T-cell (primary cell): ENCODE measurements around the gene CTDSPL. TPM values are rescaled to one million over a fixed set of nuclear protein-coding genes. Genes with fewer than 3 reads are reported as not detected.

Experiments used
- ATAC-seq, 4 experiments: fragments of 200-7000 bp in 3 of 4; fragments of 150-1000 bp in 1 of 4; cut with Tn5 transposase; replicated peaks in 1 of 4; 1 replicate in 3 of 4; 2 replicates in 1 of 4; pipeline ENCODE4 v1.10.0; 2021; ENCODE audit warnings: moderate library complexity in 3 of 4, mild to moderate bottlenecking in 2 of 4, moderate number of reproducible peaks in 1 of 4
- CTCF ChIA-PET, 2 donors: fragments of 300-600 bp; sonication (Branson Sonifier 250); formaldehyde crosslinking; loops; one replicate each; lab custom pipeline; 2022; ENCODE audit warnings: antibody characterized with exemption in 2 of 2; lab: Charles Lee
- POLR2A ChIA-PET, 2 donors: fragments of 300-600 bp; sonication (Branson Sonifier 250); formaldehyde crosslinking; loops; one replicate each; lab custom pipeline; 2022; ENCODE audit warnings: antibody characterized with exemption in 2 of 2; lab: Charles Lee
- DNase-seq, 35 experiments: peaks; one replicate each; pipeline versions ENCODE4 v3.0.0 to v3.0.0-alpha.2; 2013 to 2023
- H3K27ac ChIP-seq: one replicate; pipeline ENCODE4 v1.5.1; 2013; ENCODE audit warnings: low read length
- H3K27me3 ChIP-seq, 2 experiments: replicated peaks in 1 of 2; 1 replicate in 1 of 2; 2 replicates in 1 of 2; pipeline versions ENCODE4 v1.6.1 to v1.7.0; 2013; ENCODE audit warnings: low read length in 1 of 2, mixed read lengths in 1 of 2; ENCODE audit not compliant: control insufficient read depth in 2 of 2, insufficient read depth in 2 of 2; ENCODE audit errors: extremely low read depth in 1 of 2
- H3K36me3 ChIP-seq, 2 donors: 1 replicate in 1 of 2; 2 replicates in 1 of 2; pipeline versions ENCODE4 v1.6.1 to v1.7.0; 2013; ENCODE audit warnings: low read length in 1 of 2; ENCODE audit not compliant: control insufficient read depth in 2 of 2, insufficient read depth in 1 of 2; ENCODE audit errors: extremely low read depth in 1 of 2
- H3K4me1 ChIP-seq, 2 experiments: 1 replicate in 1 of 2; 2 replicates in 1 of 2; pipeline versions ENCODE4 v1.6.1 to v1.7.0; 2013; ENCODE audit warnings: low read length in 2 of 2, mixed read lengths in 1 of 2; ENCODE audit not compliant: insufficient read depth in 2 of 2, control insufficient read depth in 1 of 2; ENCODE audit errors: extremely low read depth in 1 of 2
- H3K4me3 ChIP-seq, 2 donors: 1 replicate in 1 of 2; 2 replicates in 1 of 2; pipeline versions ENCODE4 v1.5.1 to v1.7.0; 2013; ENCODE audit warnings: mild to moderate bottlenecking in 2 of 2, low read length in 1 of 2, moderate library complexity in 1 of 2; ENCODE audit not compliant: control insufficient read depth in 1 of 2; ENCODE audit errors: extremely low read depth in 1 of 2
- H3K9me3 ChIP-seq: 2 replicates; pipeline ENCODE4 v1.7.0; 2013
- H3K27ac Mint-ChIP-seq, 2 donors: one replicate each; pipeline ENCODE4 v1.8.0; 2020 to 2021; ENCODE audit warnings: mild to moderate bottlenecking in 2 of 2, mixed read lengths in 2 of 2
- H3K27me3 Mint-ChIP-seq, 2 donors: one replicate each; pipeline ENCODE4 v1.8.0; 2021 to 2022; ENCODE audit warnings: mixed read lengths in 2 of 2
- H3K36me3 Mint-ChIP-seq: one replicate; pipeline ENCODE4 v1.8.0; 2021; ENCODE audit warnings: mixed read lengths
- H3K4me1 Mint-ChIP-seq, 3 donors: one replicate each; pipeline ENCODE4 v1.8.0; 2020 to 2022; ENCODE audit warnings: mixed read lengths in 3 of 3, mild to moderate bottlenecking in 1 of 3
- H3K4me3 Mint-ChIP-seq, 3 donors: one replicate each; pipeline ENCODE4 v1.8.0; 2020 to 2022; ENCODE audit warnings: mild to moderate bottlenecking in 3 of 3, mixed read lengths in 3 of 3, moderate library complexity in 3 of 3
- H3K9me3 Mint-ChIP-seq, 3 donors: one replicate each; pipeline ENCODE4 v1.8.0; 2020 to 2022; ENCODE audit warnings: mixed read lengths in 3 of 3
- WGBS: methylation state at CpG from one replicate; pipeline ENCODE4 v1.1.5; 2013; ENCODE audit warnings: missing lambda C conversion rate; ENCODE audit not compliant: insufficient coverage; 5-methylcytosine and 5-hydroxymethylcytosine counted together
- total RNA-seq, 35 experiments: library from RNA in 6 of 35; stranded (reverse) in 6 of 35; fragments of 120-200 nt in 1 of 35; gene quantifications; one replicate each; pipeline versions ENCODE4 v1.2.1 to v1.2.4 and lab custom pipeline; 2013 to 2026

Gene CTDSPL
- total RNA-seq, 5 donors from 2014 or later (not counting 1 experiment from before 2014, with no cell fraction given): 0.54 to 2.5 (median 2.0) TPM

DNA sequence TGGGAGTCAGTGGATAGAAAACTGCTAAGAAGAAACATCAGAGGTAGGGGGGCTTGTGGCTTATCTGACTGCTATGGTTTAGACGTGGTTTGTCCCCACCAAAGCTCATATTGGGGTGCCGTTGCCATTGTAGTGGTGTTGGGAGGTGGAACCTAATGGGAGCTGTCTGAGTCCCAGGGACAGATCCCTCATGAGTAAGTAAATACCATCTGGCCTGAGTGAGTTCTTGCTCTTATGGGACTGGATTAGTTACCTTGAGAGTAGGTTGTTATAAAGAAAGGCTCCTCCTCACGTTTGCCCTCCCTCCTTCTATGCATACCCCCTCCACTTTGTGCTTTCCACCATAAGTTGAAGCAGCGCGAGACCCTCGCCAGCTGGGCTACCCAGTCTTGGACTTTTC lies 75.5 kb downstream of the CTDSPL start:
- H3K9me3 Mint-ChIP-seq: no peaks in the 10 kb centered on the region
- 64% methylated on average over 5 of the region's 6 CpGs for WGBS
- POLR2A ChIA-PET: interaction anchor here in 1 of 2 donors (0.6 kb wide), 1 partner anchor 30 kb away, joined by 5 read pairs; no protein-coding TSS in a partner anchor
- no peak overlapping the region for H3K27ac Mint-ChIP-seq
- Histone ChIP-seq H3K27me3 (peaks cover 0 to 3% of the 10 kb centered on the region in 2 experiments), H3K36me3 (no peaks in the 10 kb centered on the region), H3K9me3 (no peaks in the 10 kb centered on the region), H3K4me3 (no peak overlapping the region), H3K4me1 (no peaks in the 10 kb centered on the region), H3K27ac (no peak overlapping the region)
- no peak for ATAC-seq
- CTCF ChIA-PET: no interaction called here
- no peak for DNase-seq
- no peaks in the 10 kb centered on the region for H3K4me1 Mint-ChIP-seq
- no peaks in the 10 kb centered on the region for H3K36me3 Mint-ChIP-seq
- no peaks in the 10 kb centered on the region for H3K27me3 Mint-ChIP-seq
- no peak overlapping the region for H3K4me3 Mint-ChIP-seq

DNA sequence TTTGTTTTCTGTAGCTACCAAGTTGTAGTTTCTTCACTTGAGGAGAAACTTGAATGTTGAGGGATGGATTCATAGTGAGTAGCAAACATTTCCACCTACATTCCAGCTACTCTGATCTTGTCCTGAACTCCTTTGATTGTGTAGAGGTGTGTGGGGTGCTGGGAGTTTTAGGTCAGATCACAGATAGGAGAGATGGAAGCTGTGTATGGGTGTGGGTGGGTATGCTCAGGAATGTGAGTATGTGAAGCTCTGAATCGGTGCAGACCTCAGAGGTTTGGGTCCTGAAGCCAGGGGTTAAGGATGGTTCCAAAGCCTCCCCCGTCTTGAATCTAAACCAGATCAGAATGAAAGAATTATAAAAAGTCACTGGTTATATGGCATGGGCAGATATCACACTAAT lies 76.3 kb downstream of the CTDSPL start:
- Mint-ChIP-seq H3K4me3 (no peak overlapping the region), H3K27ac (no peak overlapping the region), H3K27me3 (peaks cover 0 to under 1% of the 10 kb centered on the region in 2 donors), H3K4me1 (no peaks in the 10 kb centered on the region), H3K36me3 (no peaks in the 10 kb centered on the region), H3K9me3 (no peaks in the 10 kb centered on the region)
- Histone ChIP-seq H3K36me3 (no peaks in the 10 kb centered on the region), H3K4me1 (no peaks in the 10 kb centered on the region), H3K4me3 (no peak overlapping the region), H3K9me3 (no peaks in the 10 kb centered on the region), H3K27ac (no peak overlapping the region), H3K27me3 (peaks cover 0 to 3% of the 10 kb centered on the region in 2 experiments)
- ChIA-PET CTCF (no interaction called here), POLR2A (no interaction called here)
- ATAC-seq (no peak), DNase-seq (no peak)
- WGBS: no CpG with 5 or more reads among the region's 2 CpGs

GRCh38 chr3:37940242-37940908 lies 78.7 kb downstream of the CTDSPL start:
- Mint-ChIP-seq H3K36me3 (no peaks in the 10 kb centered on the region), H3K4me1 (peaks cover 0 to 6% (median 0%) of the 10 kb centered on the region in 3 donors), H3K27ac (no peak overlapping the region), H3K27me3 (peaks cover 0 to 3% of the 10 kb centered on the region in 2 donors), H3K4me3 (no peak overlapping the region), H3K9me3 (no peaks in the 10 kb centered on the region)
- ChIA-PET POLR2A (no interaction called here), CTCF (no interaction called here)
- WGBS: 92% methylated on average over 2 of the region's 4 CpGs
- H3K27ac ChIP-seq: no peak overlapping the region
- H3K36me3 ChIP-seq: no peaks in the 10 kb centered on the region
- peaks cover 0 to 3% of the 10 kb centered on the region in 2 experiments for H3K27me3 ChIP-seq
- no peak for ATAC-seq
- H3K4me3 ChIP-seq: no peak overlapping the region
- H3K9me3 ChIP-seq: no peaks in the 10 kb centered on the region
- no peaks in the 10 kb centered on the region for H3K4me1 ChIP-seq
- no peak for DNase-seq

GRCh38 chr3:37941608-37942508 lies 80.2 kb downstream of the CTDSPL start:
- ATAC-seq (no peak), DNase-seq (no peak)
- ChIA-PET CTCF (no interaction called here), POLR2A (no interaction called here)
- H3K36me3 ChIP-seq: no peaks in the 10 kb centered on the region
- no peak overlapping the region for H3K4me3 ChIP-seq
- H3K27me3 ChIP-seq: peaks cover 0 to 4% of the 10 kb centered on the region in 2 experiments
- no peaks in the 10 kb centered on the region for H3K36me3 Mint-ChIP-seq
- H3K4me3 Mint-ChIP-seq: no peak overlapping the region
- no peak overlapping the region for H3K27ac Mint-ChIP-seq
- H3K9me3 Mint-ChIP-seq: no peaks in the 10 kb centered on the region
- no peaks in the 10 kb centered on the region for H3K9me3 ChIP-seq
- H3K27ac ChIP-seq: no peak overlapping the region
- 91% methylated on average over 6 of the region's 12 CpGs for WGBS
- peaks cover 0 to 6% (median 0%) of the 10 kb centered on the region in 3 donors for H3K4me1 Mint-ChIP-seq
- peaks cover 0 to 3% of the 10 kb centered on the region in 2 donors for H3K27me3 Mint-ChIP-seq
- H3K4me1 ChIP-seq: no peaks in the 10 kb centered on the region

- H3K9me3 ChIP-seq: no peaks in the 10 kb centered on the region
- Mint-ChIP-seq H3K27ac (no peak overlapping the region), H3K9me3 (no peaks in the 10 kb centered on the region), H3K36me3 (no peaks in the 10 kb centered on the region), H3K4me1 (peaks cover 0 to 6% (median 0%) of the 10 kb centered on the region in 3 donors), H3K4me3 (no peak overlapping the region), H3K27me3 (peaks cover 0 to 3% of the 10 kb centered on the region in 2 donors)
- no peak overlapping the region for H3K27ac ChIP-seq
- no peaks in the 10 kb centered on the region for H3K4me1 ChIP-seq
- H3K4me3 ChIP-seq: no peak overlapping the region
- DNase-seq (no peak), ATAC-seq (no peak)
- WGBS: 88% methylated on average over 1 of the region's 2 CpGs
- no peaks in the 10 kb centered on the region for H3K36me3 ChIP-seq
- CTCF ChIA-PET: no interaction called here
- peaks cover 0 to 6% of the 10 kb centered on the region in 2 experiments for H3K27me3 ChIP-seq
- POLR2A ChIA-PET: no interaction called here
Measured at GRCh38 chr3:37942646-37943045, 81.0 kb downstream of the CTDSPL start.

DNA sequence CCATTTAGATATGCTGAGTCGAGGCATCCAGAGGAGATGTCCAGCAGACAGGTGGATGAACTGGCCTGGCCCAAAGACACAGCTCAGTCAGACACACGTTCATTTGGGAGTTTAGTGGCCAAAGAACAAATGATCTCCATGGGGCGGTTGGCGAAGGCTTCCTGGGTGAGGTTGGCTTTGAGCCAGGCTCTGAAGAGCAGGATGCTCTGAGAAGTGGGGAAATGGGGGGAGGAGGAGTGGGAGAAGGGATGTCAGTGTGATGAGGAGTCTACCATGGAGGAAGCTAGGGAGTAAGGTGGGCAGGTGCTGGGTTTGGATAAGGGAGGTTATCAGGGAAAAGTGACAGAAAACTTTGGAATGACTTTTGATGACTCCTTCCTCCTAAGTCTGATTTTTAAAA lies 81.4 kb downstream of the CTDSPL start:
- no peak overlapping the region for H3K27ac Mint-ChIP-seq
- no peaks in the 10 kb centered on the region for H3K9me3 Mint-ChIP-seq
- no peak for ATAC-seq
- no peak for DNase-seq
- no peaks in the 10 kb centered on the region for H3K36me3 ChIP-seq
- H3K36me3 Mint-ChIP-seq: no peaks in the 10 kb centered on the region
- POLR2A ChIA-PET: no interaction called here
- CTCF ChIA-PET: interaction anchor here in 1 of 2 donors (0.6 kb wide), 1 partner anchor 90 kb away, joined by 14 read pairs; no protein-coding TSS in a partner anchor
- peaks cover 0 to 6% (median 0%) of the 10 kb centered on the region in 3 donors for H3K4me1 Mint-ChIP-seq
- H3K4me1 ChIP-seq: no peaks in the 10 kb centered on the region
- H3K27me3 ChIP-seq: peaks cover 0 to 6% of the 10 kb centered on the region in 2 experiments
- no peak overlapping the region for H3K4me3 ChIP-seq
- WGBS: 76% methylated on average over 4 of the region's 4 CpGs
- no peaks in the 10 kb centered on the region for H3K9me3 ChIP-seq
- H3K27ac ChIP-seq: no peak overlapping the region
- H3K4me3 Mint-ChIP-seq: no peak overlapping the region
- H3K27me3 Mint-ChIP-seq: peaks cover 0 to 3% of the 10 kb centered on the region in 2 donors
